ENCODE data around the gene CFTR.
"Not testable (repeated sequence)": the region's sequence is repeated elsewhere in the genome, so short reads cannot be mapped to it uniquely, and the experiment has no call there.

CFTR gene

GRCh38 chr7:117495308-117495707 lies 15.5 kb downstream of the CFTR start:
- DNase-seq (ENCODE audit: low read depth in 2 of 2): no peak

- no peak for DNase-seq (ENCODE audit: low read depth in 2 of 2)
These were observed 22.5 kb downstream of the CFTR start for GRCh38 chr7:117502331-117502730.

GRCh38 chr7:117505238-117505637 lies 25.4 kb downstream of the CFTR start:
- DNase-seq (ENCODE audit: low read depth in 2 of 2): no peak

GRCh38 chr7:117508676-117509075 lies 28.9 kb downstream of the CFTR start:
- DNase-seq (ENCODE audit: low read depth in 2 of 2): no peak

GRCh38 chr7:117517194-117517593 lies 37.4 kb downstream of the CFTR start:
- DNase-seq (ENCODE audit: low read depth in 2 of 2): not testable (repeated sequence)

GRCh38 chr7:117530390-117530789 lies 50.6 kb downstream of the CFTR start:
- no peak for DNase-seq (ENCODE audit: low read depth in 2 of 2)

GRCh38 chr7:117531595-117532244 lies 51.9 kb downstream of the CFTR start:
- no peak for DNase-seq (ENCODE audit: low read depth in 2 of 2)

GRCh38 chr7:117538053-117538452 lies 58.2 kb downstream of the CFTR start:
- no peak for DNase-seq (ENCODE audit: low read depth in 2 of 2)

GRCh38 chr7:117544061-117544460 lies 64.2 kb downstream of the CFTR start:
- DNase-seq (ENCODE audit: low read depth in 2 of 2): no peak

GRCh38 chr7:117548035-117548434 lies 68.2 kb downstream of the CFTR start:
- no peak for DNase-seq (ENCODE audit: low read depth in 2 of 2)

- no peak for DNase-seq (ENCODE audit: low read depth in 2 of 2)
These were observed 70.8 kb downstream of the CFTR start for GRCh38 chr7:117550625-117551024.

GRCh38 chr7:117552660-117553059 lies 72.8 kb downstream of the CFTR start:
- no peak for DNase-seq (ENCODE audit: low read depth in 2 of 2)

GRCh38 chr7:117555260-117555659 lies 75.4 kb downstream of the CFTR start:
- DNase-seq (ENCODE audit: low read depth in 2 of 2): no peak

- no peak for DNase-seq (ENCODE audit: low read depth in 2 of 2)
These were observed 79.6 kb downstream of the CFTR start for GRCh38 chr7:117559391-117559790.

GRCh38 chr7:117560030-117560429 lies 80.2 kb downstream of the CFTR start:
- no peak for DNase-seq (ENCODE audit: low read depth in 2 of 2)

GRCh38 chr7:117562759-117563158 lies 82.9 kb downstream of the CFTR start:
- no peak for DNase-seq (ENCODE audit: low read depth in 2 of 2)

GRCh38 chr7:117564080-117564479 lies 84.3 kb downstream of the CFTR start:
- no peak for DNase-seq (ENCODE audit: low read depth in 2 of 2)

- no peak for DNase-seq (ENCODE audit: low read depth in 2 of 2)
These were observed 84.8 kb downstream of the CFTR start for GRCh38 chr7:117564627-117565026.

- DNase-seq (ENCODE audit: low read depth in 2 of 2): no peak
These were observed 85.4 kb downstream of the CFTR start for GRCh38 chr7:117565226-117565625.

GRCh38 chr7:117567781-117568180 lies 88.0 kb downstream of the CFTR start:
- DNase-seq (ENCODE audit: low read depth in 2 of 2): no peak

- DNase-seq (ENCODE audit: low read depth in 2 of 2): no peak
These were observed 93.2 kb downstream of the CFTR start for GRCh38 chr7:117572856-117573620.

GRCh38 chr7:117581424-117581823 lies 101.6 kb downstream of the CFTR start:
- DNase-seq (ENCODE audit: low read depth in 2 of 2): no peak

GRCh38 chr7:117582219-117582704 lies 102.4 kb downstream of the CFTR start:
- DNase-seq (ENCODE audit: low read depth in 2 of 2): no peak
